ENCODE results near the gene PCDH9. TPM values are rescaled to one million over a fixed set of nuclear protein-coding genes. Genes with fewer than 3 reads are reported as not detected.

The PCDH9 gene
- total and polyA plus RNA-seq, 9 donors: 0.18 to 6.5 (median 1.3) TPM

DNA sequence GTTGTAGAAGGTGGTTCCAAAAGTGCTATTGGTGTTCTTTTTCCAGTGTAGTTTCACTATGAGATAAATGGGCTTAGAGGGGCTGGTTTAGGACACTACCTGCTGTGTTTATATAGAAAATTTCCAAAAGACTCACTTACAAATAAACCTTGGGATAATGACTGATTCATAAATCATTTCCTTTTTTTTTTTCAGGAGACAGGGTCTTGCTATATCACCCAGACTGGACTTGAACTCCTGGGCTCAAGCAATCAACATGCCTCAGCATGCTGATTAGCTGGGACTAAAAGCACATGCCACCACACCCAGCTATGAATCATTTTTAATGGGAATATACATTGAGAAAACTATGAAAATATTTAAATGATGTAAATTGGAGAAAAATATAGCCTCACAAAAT is 376.6 kb downstream of the PCDH9 start:
- Histone ChIP-seq H3K9me3 (no peaks in the 10 kb centered on the region), H3K27me3 (no peaks in the 10 kb centered on the region), H3K4me3 (no peak overlapping the region), H3K4me1 (ENCODE audit: insufficient read depth) (no peaks in the 10 kb centered on the region), H3K27ac (no peak overlapping the region), H3K36me3 (no peaks in the 10 kb centered on the region)
- intact Hi-C loops (cut with DNase I): no loop called here
- DNase-seq: no peak
- no peak for TF ChIP-seq POLR2A (IDR thresholded peaks at IDR 0.05)
- no peak for TF ChIP-seq CTCF (IDR thresholded peaks at IDR 0.05)
- TF ChIP-seq EP300 (IDR thresholded peaks at IDR 0.05): no peak

DNA sequence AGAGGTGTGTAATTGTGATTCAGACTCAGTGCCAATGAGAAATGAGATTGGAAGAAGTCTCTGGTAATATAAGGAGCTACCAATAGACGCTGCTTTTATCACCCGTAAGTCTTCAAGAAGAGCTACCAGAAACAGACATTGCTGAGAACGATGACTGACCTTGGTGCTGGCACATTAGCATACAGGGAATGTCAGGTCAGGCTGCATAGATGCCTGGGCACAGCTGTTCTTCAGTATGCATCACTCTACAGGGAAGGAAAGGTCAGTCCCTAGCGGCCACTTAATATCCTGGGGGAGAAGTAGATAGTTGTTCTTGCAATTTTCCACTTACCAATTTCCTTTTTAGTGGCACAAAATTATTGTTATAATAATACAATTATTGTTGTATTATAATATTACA is 380.4 kb downstream of the PCDH9 start:
- Histone ChIP-seq H3K4me3 (no peak overlapping the region), H3K27me3 (no peaks in the 10 kb centered on the region), H3K36me3 (no peaks in the 10 kb centered on the region), H3K4me1 (ENCODE audit: insufficient read depth) (no peaks in the 10 kb centered on the region), H3K9me3 (no peaks in the 10 kb centered on the region), H3K27ac (no peak overlapping the region)
- TF ChIP-seq EP300 (IDR thresholded peaks at IDR 0.05) (no peak), POLR2A (IDR thresholded peaks at IDR 0.05) (no peak), CTCF (IDR thresholded peaks at IDR 0.05) (no peak)
- 68 to 88% (median 72%) methylated on average over 4 of the region's 4 CpGs for WGBS, 3 donors
- intact Hi-C loops (cut with DNase I): no loop called here
- no peak for DNase-seq

DNA sequence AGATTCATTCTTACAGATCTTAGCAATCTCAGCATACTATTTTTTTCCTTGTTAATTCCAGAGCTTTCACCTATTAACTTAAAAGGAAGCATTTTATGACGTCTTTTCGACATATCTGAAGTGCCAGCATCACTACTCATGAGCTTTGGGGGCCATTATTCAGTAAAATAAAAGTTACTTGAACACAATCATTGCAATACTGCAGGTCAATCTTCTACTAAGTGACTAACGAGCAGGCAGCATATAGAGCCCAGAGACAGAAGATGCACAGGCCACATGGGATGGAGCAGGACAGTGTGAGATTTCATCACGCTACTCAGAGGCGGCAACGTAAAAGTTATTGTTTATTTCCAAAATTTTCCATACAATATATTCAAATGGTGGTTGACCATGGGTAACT is 382.6 kb downstream of the PCDH9 start:
- Histone ChIP-seq H3K9me3 (no peaks in the 10 kb centered on the region), H3K4me3 (no peak overlapping the region), H3K4me1 (ENCODE audit: insufficient read depth) (no peaks in the 10 kb centered on the region), H3K27ac (no peak overlapping the region), H3K27me3 (no peaks in the 10 kb centered on the region), H3K36me3 (no peaks in the 10 kb centered on the region)
- no peak for TF ChIP-seq CTCF (IDR thresholded peaks at IDR 0.05)
- no peak for TF ChIP-seq POLR2A (IDR thresholded peaks at IDR 0.05)
- no peak for TF ChIP-seq EP300 (IDR thresholded peaks at IDR 0.05)
- WGBS, 3 donors: 93 to 95% (median 95%) methylated on average over 6 of the region's 6 CpGs
- intact Hi-C loops (cut with DNase I): no loop called here
- DNase-seq: no peak

DNA sequence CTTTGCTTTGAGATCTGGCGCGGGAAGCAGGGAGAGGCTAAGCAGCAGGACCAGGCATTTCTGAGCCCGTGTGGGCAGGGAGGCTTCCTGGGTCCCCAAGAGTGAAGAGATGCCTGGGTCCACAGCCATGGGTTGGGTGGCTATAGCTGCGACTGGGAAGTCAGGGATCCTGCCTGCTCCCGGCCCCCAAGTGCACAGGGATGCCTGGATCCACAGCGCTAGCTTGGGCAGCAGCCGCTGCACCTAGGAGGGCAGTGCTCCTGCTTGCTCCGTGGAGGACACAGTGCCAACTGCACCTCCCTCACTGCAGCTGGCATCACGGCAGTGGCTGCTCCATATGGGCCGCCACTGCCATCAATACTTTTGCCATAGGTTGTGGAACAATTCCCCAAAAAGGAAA is 384.7 kb downstream of the PCDH9 start:
- Histone ChIP-seq H3K27ac (no peak overlapping the region), H3K36me3 (no peaks in the 10 kb centered on the region), H3K4me3 (no peak overlapping the region), H3K27me3 (no peaks in the 10 kb centered on the region), H3K4me1 (ENCODE audit: insufficient read depth) (no peaks in the 10 kb centered on the region), H3K9me3 (no peaks in the 10 kb centered on the region)
- intact Hi-C loops (cut with DNase I): no loop called here
- DNase-seq: no peak
- TF ChIP-seq POLR2A (IDR thresholded peaks at IDR 0.05) (no peak), CTCF (IDR thresholded peaks at IDR 0.05) (no peak), EP300 (IDR thresholded peaks at IDR 0.05) (no peak)
- 91 to 96% (median 95%) methylated on average over 10 of the region's 10 CpGs for WGBS, 3 donors

DNA sequence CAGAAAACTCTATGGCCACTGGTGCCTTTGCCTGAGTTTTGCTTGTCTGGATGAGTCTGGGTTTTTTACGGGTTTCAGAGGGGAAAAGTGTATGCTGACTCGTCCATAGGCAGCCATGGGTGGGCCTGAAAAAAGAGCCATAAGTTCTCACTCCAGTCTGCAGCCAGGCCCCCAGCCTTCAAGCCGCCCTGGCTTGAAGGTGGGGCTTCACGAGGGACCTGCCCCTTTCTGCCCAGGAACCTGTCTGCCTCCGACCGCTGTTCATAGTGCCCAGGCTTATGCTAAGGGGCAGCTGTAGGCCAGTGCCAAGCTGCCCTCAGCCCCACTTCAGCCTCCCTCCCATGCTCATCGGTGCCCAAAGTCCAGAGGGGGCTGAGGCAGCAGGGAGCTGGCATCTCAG is 385.2 kb downstream of the PCDH9 start:
- no peak for DNase-seq
- Histone ChIP-seq H3K27me3 (no peaks in the 10 kb centered on the region), H3K27ac (no peak overlapping the region), H3K4me1 (ENCODE audit: insufficient read depth) (no peaks in the 10 kb centered on the region), H3K4me3 (no peak overlapping the region), H3K36me3 (no peaks in the 10 kb centered on the region), H3K9me3 (no peaks in the 10 kb centered on the region)
- TF ChIP-seq POLR2A (IDR thresholded peaks at IDR 0.05): no peak
- no peak for TF ChIP-seq EP300 (IDR thresholded peaks at IDR 0.05)
- no peak for TF ChIP-seq CTCF (IDR thresholded peaks at IDR 0.05)
- WGBS, 3 donors: 86 to 94% (median 87%) methylated on average over 7 of the region's 7 CpGs
- intact Hi-C loops (cut with DNase I): no loop called here
